Epithelial cell of esophagus (primary cell): ENCODE data around the gene FBXL13.

Experiments
- DNase-seq: peaks from one replicate; pipeline ENCODE4 v3.0.0; 2010; ENCODE audit warnings: low read depth
- H3K4me3 ChIP-seq: 2 replicates; pipeline ENCODE4 v1.5.1; 2011; ENCODE audit warnings: mild to moderate bottlenecking, low read length, control low read depth
- TF ChIP-seq, protein P1 (sequence below): IDR thresholded peaks from 2 replicates; pipeline ENCODE4 v1.5.1; 2011; ENCODE audit warnings: low read depth, mild to moderate bottlenecking, low read length, control low read depth, inconsistent platforms; ENCODE audit not compliant: insufficient read depth; ENCODE audit errors: missing control alignments

FBXL13 gene

DNA sequence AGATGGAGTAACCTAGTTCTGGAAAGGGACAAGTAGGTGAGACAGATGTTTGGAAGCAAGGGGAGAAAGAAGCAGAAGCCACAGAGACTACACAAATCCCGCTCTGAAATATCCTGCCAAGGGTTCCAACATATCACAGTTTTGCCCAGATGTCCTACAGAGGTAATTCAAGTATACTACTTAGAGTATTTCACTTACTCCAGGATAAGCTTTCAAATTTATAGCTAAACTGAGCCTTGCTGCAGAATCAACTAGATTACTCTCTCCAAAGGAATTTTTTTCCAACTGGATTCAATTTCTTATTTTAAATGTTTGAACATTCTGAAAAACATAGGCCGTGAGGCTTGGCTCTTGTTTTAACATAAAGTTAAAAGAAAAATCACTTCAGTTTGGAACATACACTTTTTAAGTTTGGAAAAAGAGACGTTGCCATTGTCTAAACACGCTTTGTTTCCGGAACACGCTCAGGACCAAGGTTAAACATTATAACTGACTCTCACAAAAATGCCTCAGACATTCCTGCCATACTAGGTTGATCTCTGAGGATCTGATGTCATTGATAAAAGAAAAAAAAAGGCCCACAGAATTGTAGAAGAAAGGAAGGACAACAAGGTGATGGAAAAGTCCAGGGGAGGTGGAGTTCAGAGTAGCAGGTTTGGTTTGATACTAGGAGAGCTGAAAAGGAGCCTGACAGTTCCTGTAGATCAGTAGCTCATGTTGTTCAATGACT lies 251.0 kb downstream of the FBXL13 start:
- TF ChIP-seq, protein P1, sequence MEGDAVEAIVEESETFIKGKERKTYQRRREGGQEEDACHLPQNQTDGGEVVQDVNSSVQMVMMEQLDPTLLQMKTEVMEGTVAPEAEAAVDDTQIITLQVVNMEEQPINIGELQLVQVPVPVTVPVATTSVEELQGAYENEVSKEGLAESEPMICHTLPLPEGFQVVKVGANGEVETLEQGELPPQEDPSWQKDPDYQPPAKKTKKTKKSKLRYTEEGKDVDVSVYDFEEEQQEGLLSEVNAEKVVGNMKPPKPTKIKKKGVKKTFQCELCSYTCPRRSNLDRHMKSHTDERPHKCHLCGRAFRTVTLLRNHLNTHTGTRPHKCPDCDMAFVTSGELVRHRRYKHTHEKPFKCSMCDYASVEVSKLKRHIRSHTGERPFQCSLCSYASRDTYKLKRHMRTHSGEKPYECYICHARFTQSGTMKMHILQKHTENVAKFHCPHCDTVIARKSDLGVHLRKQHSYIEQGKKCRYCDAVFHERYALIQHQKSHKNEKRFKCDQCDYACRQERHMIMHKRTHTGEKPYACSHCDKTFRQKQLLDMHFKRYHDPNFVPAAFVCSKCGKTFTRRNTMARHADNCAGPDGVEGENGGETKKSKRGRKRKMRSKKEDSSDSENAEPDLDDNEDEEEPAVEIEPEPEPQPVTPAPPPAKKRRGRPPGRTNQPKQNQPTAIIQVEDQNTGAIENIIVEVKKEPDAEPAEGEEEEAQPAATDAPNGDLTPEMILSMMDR: no peak
- no peak for DNase-seq
- H3K4me3 ChIP-seq: no peak overlapping the region

DNA sequence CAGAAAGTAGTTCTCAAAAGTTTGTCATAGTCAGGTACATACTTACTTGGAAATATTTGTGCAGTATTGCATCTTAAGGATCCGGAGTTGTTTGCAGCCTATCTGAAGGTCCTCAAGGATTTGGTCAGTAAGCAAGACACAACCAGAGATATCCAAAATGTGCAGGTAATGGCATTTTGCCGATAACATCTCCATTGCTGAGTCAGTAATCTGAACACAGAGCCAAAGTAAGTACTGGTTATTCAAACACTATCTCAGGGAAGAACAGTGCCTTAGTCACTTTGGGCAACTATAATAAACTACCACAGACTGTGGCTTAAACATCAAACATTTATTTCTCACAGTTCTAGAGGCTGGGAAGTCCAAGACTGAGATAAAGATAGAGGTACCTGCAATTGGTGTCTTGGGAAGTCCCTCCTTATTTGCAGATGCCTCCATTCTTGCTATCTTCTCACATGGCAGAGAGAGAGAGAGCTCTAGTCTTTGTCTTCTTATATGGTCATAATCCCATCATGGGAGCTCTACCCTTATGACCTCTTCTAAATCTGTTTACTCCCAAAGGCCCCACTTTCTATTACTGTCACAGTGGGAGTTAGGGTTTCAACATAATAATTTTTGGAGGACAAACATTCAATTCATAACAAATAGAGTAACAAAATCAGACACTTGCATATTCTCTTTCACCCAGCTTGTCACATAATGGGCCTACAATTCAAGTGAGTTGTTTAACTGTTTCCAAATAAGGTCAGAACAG lies 252.4 kb downstream of the FBXL13 start:
- DNase-seq: no peak
- TF ChIP-seq, protein P1: no peak
- H3K4me3 ChIP-seq: no peak overlapping the region

DNA sequence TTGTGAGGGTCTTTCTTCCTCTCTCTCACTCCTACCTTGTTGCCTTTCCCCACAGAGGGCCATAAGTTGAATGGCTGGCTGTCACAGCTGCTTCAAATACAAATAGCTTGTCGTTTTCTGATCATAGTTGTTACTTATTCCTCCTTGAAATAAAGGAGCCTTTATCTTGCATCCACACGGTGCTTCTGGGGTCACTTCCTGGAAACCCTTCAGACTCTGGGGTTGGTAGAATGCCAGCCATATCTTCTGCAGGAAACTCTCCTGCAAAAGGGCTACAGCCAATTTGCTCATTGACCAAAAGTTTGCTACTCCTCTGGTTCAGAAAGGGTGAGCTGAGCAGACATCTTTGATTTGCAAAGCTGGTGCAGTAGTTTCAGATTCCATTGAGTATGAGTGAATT lies 255.4 kb downstream of the FBXL13 start:
- TF ChIP-seq, protein P1: no peak
- no peak overlapping the region for H3K4me3 ChIP-seq
- no peak for DNase-seq

DNA sequence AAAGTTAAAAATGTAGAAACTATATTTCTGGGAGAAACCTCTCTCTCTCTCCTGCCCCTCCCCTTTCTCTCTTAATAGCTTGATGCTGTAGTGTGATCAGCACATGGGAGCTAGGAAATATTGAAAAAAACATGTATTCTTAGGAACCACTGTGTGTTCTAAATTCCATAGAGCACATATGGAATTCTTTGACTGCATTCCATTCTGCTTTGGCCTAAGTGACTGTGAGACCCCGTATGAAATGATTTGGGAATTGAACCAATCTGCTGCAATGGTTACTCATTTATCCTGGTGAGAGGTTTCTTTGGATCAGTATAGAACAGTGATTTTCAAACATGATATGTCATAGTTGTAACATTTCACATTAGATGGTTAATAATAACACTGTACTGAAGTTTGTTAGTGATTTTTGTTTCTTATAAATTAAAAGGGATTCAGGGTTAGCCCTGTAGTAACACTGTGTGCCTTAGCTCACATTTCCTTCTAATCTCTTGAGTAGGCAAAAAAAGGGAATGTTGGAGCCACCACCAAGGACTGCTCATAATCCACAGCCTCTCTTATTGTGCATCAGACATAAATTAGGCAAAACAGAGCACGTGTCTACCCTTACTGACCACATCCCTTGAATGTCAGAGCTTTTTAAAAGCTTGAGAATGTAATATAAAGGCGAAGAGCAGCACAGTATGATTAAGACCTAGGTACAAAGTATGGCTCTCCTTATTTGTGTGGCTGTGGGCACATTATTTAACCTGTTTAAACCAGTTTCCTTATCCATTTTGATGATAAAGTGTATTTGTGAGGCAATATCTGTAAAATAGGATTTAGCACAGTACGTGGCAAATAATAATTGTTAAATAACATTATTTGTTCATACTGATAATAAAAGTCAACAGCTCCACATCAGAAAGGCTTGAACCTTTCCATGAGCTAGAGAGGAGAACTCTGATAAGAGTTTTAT lies 256.7 kb downstream of the FBXL13 start:
- no peak for DNase-seq
- TF ChIP-seq, protein P1: no peak
- no peak overlapping the region for H3K4me3 ChIP-seq

DNA sequence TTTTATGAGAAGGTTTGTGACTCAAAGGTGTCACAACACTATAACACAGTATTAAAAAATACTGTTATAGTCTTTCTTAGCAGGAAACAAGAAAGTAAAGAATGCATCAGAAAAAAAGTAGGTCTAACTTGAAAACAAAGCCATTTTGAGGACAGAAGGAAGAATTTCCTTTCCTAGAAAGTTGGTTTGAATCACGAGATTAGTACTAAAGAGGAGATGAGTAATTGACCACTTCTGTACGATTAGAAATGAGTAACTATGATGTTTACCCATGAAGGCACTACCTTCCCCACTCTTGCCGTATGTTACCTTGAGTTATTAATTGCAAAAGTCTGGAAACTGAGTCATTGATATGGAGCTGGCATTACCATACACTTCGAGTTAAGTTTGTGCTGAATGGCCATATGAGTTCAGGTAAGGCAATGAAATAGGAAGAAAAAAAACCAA lies 260.5 kb downstream of the FBXL13 start:
- TF ChIP-seq, protein P1: no peak
- DNase-seq: peak; percentile 85
- H3K4me3 ChIP-seq: no peak overlapping the region

DNA sequence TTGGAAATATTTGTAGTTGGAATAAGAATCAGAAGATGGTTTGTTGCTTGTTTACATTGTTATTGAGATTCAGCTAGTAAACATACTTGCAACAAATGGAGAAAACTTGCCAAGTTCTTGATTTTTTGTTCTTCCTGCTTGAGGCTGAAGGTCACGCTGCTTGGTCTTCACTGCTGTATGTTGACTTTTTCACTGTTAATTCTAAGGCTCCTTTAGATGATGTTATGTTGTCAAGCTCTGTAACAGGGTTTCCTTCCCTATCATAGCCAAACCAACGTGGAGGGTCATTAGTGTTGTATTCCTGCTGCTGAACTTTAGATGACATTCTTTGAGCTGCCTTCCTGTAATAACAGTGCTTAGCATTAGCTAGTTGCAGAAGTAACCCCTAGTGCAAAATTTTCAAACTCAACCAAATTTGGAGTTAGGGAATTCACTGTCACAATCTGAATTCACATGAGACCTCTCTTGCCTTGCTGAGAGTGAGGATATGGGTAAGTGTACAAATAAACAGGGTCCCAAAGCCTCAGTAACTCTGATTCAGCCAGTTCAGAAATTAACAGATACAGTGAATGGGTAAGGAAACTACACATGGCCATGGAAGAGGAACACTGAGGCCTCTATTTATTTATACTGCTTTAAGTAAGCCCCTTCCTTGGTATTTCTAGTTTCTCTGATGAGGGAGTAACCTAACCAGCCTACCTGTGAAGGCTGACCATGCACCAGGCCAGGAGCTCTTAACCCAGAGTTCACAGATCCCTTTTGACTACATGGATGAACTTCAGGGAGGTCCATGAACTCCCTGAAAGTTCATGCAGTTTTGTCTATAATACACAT lies 261.2 kb downstream of the FBXL13 start:
- DNase-seq: no peak
- no peak overlapping the region for H3K4me3 ChIP-seq
- TF ChIP-seq, protein P1: no peak
